DOHH2 (cell line): ENCODE data around the gene SPDYE2B.
"Not testable (repeated sequence)": the region's sequence is repeated elsewhere in the genome, so short reads cannot be mapped to it uniquely, and the experiment has no call there.

Experiments used
- H3F3A ChIP-seq: fragments of 200-600 bp; sonication (generic), shearing (Covaris generic); 2 replicates; pipeline ENCODE4 v1.6.0; 2016; ENCODE audit warnings: antibody characterized with exemption, mild to moderate bottlenecking; ENCODE audit not compliant: control insufficient read depth, insufficient read depth
- H3K27ac ChIP-seq: fragments of 200-600 bp; sonication (generic); 2 replicates; pipeline ENCODE4 v1.5.1; 2014; ENCODE audit warnings: low read depth, mild to moderate bottlenecking, low read length, moderate library complexity
- H3K27me3 ChIP-seq: fragments of 200-600 bp; sonication (generic); 2 replicates; pipeline ENCODE4 v1.6.1; 2014; ENCODE audit warnings: mild to moderate bottlenecking, low read length, mixed read lengths; ENCODE audit not compliant: control insufficient read depth
- H3K36me3 ChIP-seq: fragments of 200-600 bp; sonication (generic); 2 replicates; pipeline ENCODE4 v1.6.1; 2014; ENCODE audit warnings: mild to moderate bottlenecking, low read length, moderate library complexity, mixed read lengths; ENCODE audit not compliant: control insufficient read depth
- H3K4me1 ChIP-seq: fragments of 200-600 bp; sonication (generic); 2 replicates; pipeline ENCODE4 v1.6.1; 2014; ENCODE audit warnings: mild to moderate bottlenecking, low read length, mixed read lengths; ENCODE audit not compliant: control insufficient read depth
- H3K4me2 ChIP-seq: fragments of 200-600 bp; sonication (generic); 2 replicates; pipeline ENCODE4 v1.6.0; 2014; ENCODE audit warnings: mild to moderate bottlenecking, low read length, moderate library complexity
- H3K4me3 ChIP-seq: fragments of 200-600 bp; sonication (generic); 2 replicates; pipeline ENCODE4 v1.5.1; 2014; ENCODE audit warnings: mild to moderate bottlenecking, low read length, mixed read lengths
- H3K79me2 ChIP-seq: fragments of 200-600 bp; sonication (generic); 2 replicates; pipeline ENCODE4 v1.6.1; 2014; ENCODE audit warnings: mild to moderate bottlenecking, low read length, mixed read lengths; ENCODE audit not compliant: control insufficient read depth
- H3K9me2 ChIP-seq: fragments of 200-600 bp; sonication (generic); replicated peaks from 2 replicates; pipeline ENCODE4 v1.6.1; 2014; ENCODE audit warnings: mild to moderate bottlenecking, low read length, mixed read lengths; ENCODE audit not compliant: control insufficient read depth
- H3K9me3 ChIP-seq: fragments of 200-600 bp; sonication (generic); 2 replicates; pipeline ENCODE4 v1.6.1; 2014; ENCODE audit warnings: antibody characterized with exemption, low read length, mixed read lengths; ENCODE audit not compliant: control insufficient read depth, insufficient read depth
- H4K20me1 ChIP-seq: fragments of 200-600 bp; sonication (generic); 2 replicates; pipeline ENCODE4 v1.6.0; 2014; ENCODE audit warnings: low read depth, mild to moderate bottlenecking, antibody characterized with exemption, low read length, moderate library complexity; ENCODE audit not compliant: control insufficient read depth, insufficient read depth

Gene SPDYE2B

GRCh38 chr7:102611675-102612325 lies 38.3 kb upstream of the SPDYE2B start:
- H4K20me1 ChIP-seq, H3K9me2 ChIP-seq, H3K9me3 ChIP-seq, H3K27ac ChIP-seq, H3K36me3 ChIP-seq, H3F3A ChIP-seq, H3K79me2 ChIP-seq, H3K27me3 ChIP-seq, H3K4me2 ChIP-seq, H3K4me3 ChIP-seq: not testable (repeated sequence)
- H3K4me1 ChIP-seq: peaks cover 11% of the 10 kb centered on the region

- H3K9me3 ChIP-seq, H3K4me3 ChIP-seq, H3K79me2 ChIP-seq, H3K36me3 ChIP-seq, H3K4me2 ChIP-seq, H3K27me3 ChIP-seq, H3F3A ChIP-seq, H4K20me1 ChIP-seq, H3K27ac ChIP-seq, H3K9me2 ChIP-seq: not testable (repeated sequence)
- H3K4me1 ChIP-seq: peaks cover 11% of the 10 kb centered on the region
Measured at GRCh38 chr7:102613575-102614345, 36.4 kb upstream of the SPDYE2B start.

GRCh38 chr7:102614346-102614697 lies 35.8 kb upstream of the SPDYE2B start:
- H3K4me2 ChIP-seq, H3F3A ChIP-seq, H3K27ac ChIP-seq, H4K20me1 ChIP-seq, H3K9me3 ChIP-seq, H3K27me3 ChIP-seq, H3K36me3 ChIP-seq, H3K79me2 ChIP-seq, H3K9me2 ChIP-seq, H3K4me3 ChIP-seq: not testable (repeated sequence)
- peaks cover 11% of the 10 kb centered on the region for H3K4me1 ChIP-seq

GRCh38 chr7:102614873-102615272 lies 35.2 kb upstream of the SPDYE2B start:
- not testable (repeated sequence) for H3K79me2 ChIP-seq, H3K27ac ChIP-seq, H3F3A ChIP-seq, H3K4me3 ChIP-seq, H3K9me3 ChIP-seq, H4K20me1 ChIP-seq, H3K9me2 ChIP-seq, H3K36me3 ChIP-seq, H3K27me3 ChIP-seq, H3K4me2 ChIP-seq
- H3K4me1 ChIP-seq: peaks cover 11% of the 10 kb centered on the region

- H3K4me1 ChIP-seq: peaks cover 11% of the 10 kb centered on the region
- H3K4me2 ChIP-seq, H4K20me1 ChIP-seq, H3K79me2 ChIP-seq, H3K9me3 ChIP-seq, H3F3A ChIP-seq, H3K9me2 ChIP-seq, H3K27me3 ChIP-seq, H3K36me3 ChIP-seq, H3K4me3 ChIP-seq, H3K27ac ChIP-seq: not testable (repeated sequence)
Measured at GRCh38 chr7:102615930-102616329, 34.2 kb upstream of the SPDYE2B start.

- not testable (repeated sequence) for H3K9me2 ChIP-seq, H3K36me3 ChIP-seq, H3K9me3 ChIP-seq, H3K79me2 ChIP-seq, H3F3A ChIP-seq, H4K20me1 ChIP-seq, H3K27ac ChIP-seq, H3K27me3 ChIP-seq
- Histone ChIP-seq H3K4me3 (0 out of 2 replicates have a peak within 1 kb of the TSS, but pooled peaks have one; percentile 30), H3K4me2 (peak within 1 kb of the TSS; percentile 46), H3K4me1 (peaks cover 11% of the 10 kb centered on the region)
Measured at GRCh38 chr7:102616507-102617125, 33.5 kb upstream of the SPDYE2B start, which contains the start of gene RASA4. Gene RASA4, minus strand, starts transcription at chr7:102616756. Its CDS starts 67 bp downstream, at chr7:102616689.

GRCh38 chr7:102618122-102618521 lies 32.0 kb upstream of the SPDYE2B start:
- H3K4me1 ChIP-seq, H3K36me3 ChIP-seq, H3K27ac ChIP-seq, H3K27me3 ChIP-seq, H3K9me3 ChIP-seq, H3K79me2 ChIP-seq, H3K9me2 ChIP-seq, H3F3A ChIP-seq, H4K20me1 ChIP-seq, H3K4me2 ChIP-seq, H3K4me3 ChIP-seq: not testable (repeated sequence)

GRCh38 chr7:102627271-102627904 lies 22.7 kb upstream of the SPDYE2B start:
- H3K36me3 ChIP-seq, H3K4me2 ChIP-seq, H4K20me1 ChIP-seq, H3K4me1 ChIP-seq, H3K27me3 ChIP-seq, H3K79me2 ChIP-seq, H3F3A ChIP-seq, H3K4me3 ChIP-seq, H3K27ac ChIP-seq, H3K9me2 ChIP-seq, H3K9me3 ChIP-seq: not testable (repeated sequence)
